ENCODE data around the gene PEX12. TPM values are rescaled to one million over a fixed set of nuclear protein-coding genes. Genes with fewer than 3 reads are reported as not detected.

PEX12 gene
- total and polyA plus RNA-seq, 9 of the 15 experiments (the other 6 are each of a cell fraction or from before 2014, with no cell fraction given) = 4.0 to 12.4 (median 6.4) TPM

GRCh38 chr17:35578197-35578928 is at the start of gene PEX12 (continued):
- TF ChIP-seq MAFG (tag; conservative IDR thresholded peaks at IDR 0.05) (no peak), RREB1 (CRISPR knock-in tag; IDR thresholded peaks at IDR 0.05) (no peak), CEBPZ (IDR thresholded peaks at IDR 0.05; ENCODE audit: borderline replicate concordance, low read depth, low read length) (no peak), RBM34 (IDR thresholded peaks at IDR 0.05; ENCODE audit: borderline replicate concordance, insufficient read depth, low read length) (no peak), SMAD3 (CRISPR knock-in tag; conservative IDR thresholded peaks at IDR 0.05) (no peak), ZNF316 (IDR thresholded peaks at IDR 0.05) (no peak), NKRF (IDR thresholded peaks at IDR 0.05; ENCODE audit: borderline replicate concordance) (peak; percentile 88; the same call in 1 of the 2 replicates), SLC30A9 (CRISPR knock-in tag; IDR thresholded peaks at IDR 0.05) (no peak), ZBTB49 (CRISPR knock-in tag; IDR thresholded peaks at IDR 0.05; ENCODE audit: borderline replicate concordance) (no peak), TGIF2 (CRISPR knock-in tag; IDR thresholded peaks at IDR 0.05) (no peak), PHF8 (IDR thresholded peaks at IDR 0.05; ENCODE audit: borderline replicate concordance, low read length) (peak; percentile 85), BRF1 (IDR thresholded peaks at IDR 0.05; ENCODE audit: borderline replicate concordance, extremely low read depth, insufficient read length) (no peak), RHOXF2B (CRISPR knock-in tag; conservative IDR thresholded peaks at IDR 0.05) (no peak)

Measured in K562 (cell line).